ENCODE data around the gene PAPSS1.
"Not testable (repeated sequence)": the region's sequence is repeated elsewhere in the genome, so short reads cannot be mapped to it uniquely, and the experiment has no call there.

PAPSS1 gene

GRCh38 chr4:107689912-107690587, 30.0 kb downstream of the PAPSS1 start:
- peak; percentile 34 for DNase-seq (ENCODE audit: low read depth)

GRCh38 chr4:107688421-107688820, 31.6 kb downstream of the PAPSS1 start:
- DNase-seq (ENCODE audit: low read depth) = no peak

- no peak for DNase-seq (ENCODE audit: low read depth)
Measured at GRCh38 chr4:107685740-107686139, 34.3 kb downstream of the PAPSS1 start.

- no peak for DNase-seq (ENCODE audit: low read depth)
Measured at GRCh38 chr4:107683873-107684272, 36.2 kb downstream of the PAPSS1 start.

- DNase-seq (ENCODE audit: low read depth) = no peak
Measured at GRCh38 chr4:107682306-107682705, 37.7 kb downstream of the PAPSS1 start.

- DNase-seq (ENCODE audit: low read depth) = no peak
Measured at GRCh38 chr4:107669068-107669467, 51.0 kb downstream of the PAPSS1 start.

- peak; percentile 53 for DNase-seq (ENCODE audit: low read depth)
Measured at GRCh38 chr4:107666134-107666533, 53.9 kb downstream of the PAPSS1 start.

- DNase-seq (ENCODE audit: low read depth) = peak; percentile 16
Measured at GRCh38 chr4:107665001-107665400, 55.0 kb downstream of the PAPSS1 start.

GRCh38 chr4:107658400-107659336, 61.4 kb downstream of the PAPSS1 start:
- no peak for DNase-seq (ENCODE audit: low read depth)

GRCh38 chr4:107655289-107655688, 64.7 kb downstream of the PAPSS1 start:
- no peak for DNase-seq (ENCODE audit: low read depth)

- no peak for DNase-seq (ENCODE audit: low read depth)
Measured at GRCh38 chr4:107654694-107655093, 65.3 kb downstream of the PAPSS1 start.

- not testable (repeated sequence) for DNase-seq (ENCODE audit: low read depth)
Measured at GRCh38 chr4:107651408-107651807, 68.6 kb downstream of the PAPSS1 start.

- DNase-seq (ENCODE audit: low read depth) = peak; percentile 10
Measured at GRCh38 chr4:107650251-107650650, 69.8 kb downstream of the PAPSS1 start.

GRCh38 chr4:107648178-107648991, 71.6 kb downstream of the PAPSS1 start:
- no peak for DNase-seq (ENCODE audit: low read depth)

GRCh38 chr4:107647591-107647990, 72.4 kb downstream of the PAPSS1 start:
- no peak for DNase-seq (ENCODE audit: low read depth)

GRCh38 chr4:107645604-107646003, 74.4 kb downstream of the PAPSS1 start:
- no peak for DNase-seq (ENCODE audit: low read depth)

GRCh38 chr4:107643021-107643420, 77.0 kb downstream of the PAPSS1 start:
- peak; percentile 36 for DNase-seq (ENCODE audit: low read depth)

- no peak for DNase-seq (ENCODE audit: low read depth)
Measured at GRCh38 chr4:107640878-107641277, 79.2 kb downstream of the PAPSS1 start.

- DNase-seq (ENCODE audit: low read depth) = no peak
Measured at GRCh38 chr4:107640197-107640596, 79.8 kb downstream of the PAPSS1 start.

- no peak for DNase-seq (ENCODE audit: low read depth)
Measured at GRCh38 chr4:107635735-107636134, 84.3 kb downstream of the PAPSS1 start.

GRCh38 chr4:107631560-107631959, 88.5 kb downstream of the PAPSS1 start:
- peak; percentile 29 for DNase-seq (ENCODE audit: low read depth)

- DNase-seq (ENCODE audit: low read depth) = no peak
Measured at GRCh38 chr4:107630185-107630705, 89.8 kb downstream of the PAPSS1 start.
